LNCAP (cell line): ENCODE results near the gene DENND2D.

Experiments
- TF ChIP-seq, protein P1 (sequence below): fragments of 450-650 bp; IDR thresholded peaks from 2 replicates; pipeline ENCODE4 v1.5.1; 2017; ENCODE audit warnings: mild to moderate bottlenecking

Gene DENND2D

GRCh38 chr1:111203681-111204200 is 3.3 kb upstream of the DENND2D start:
- TF ChIP-seq, protein P1, sequence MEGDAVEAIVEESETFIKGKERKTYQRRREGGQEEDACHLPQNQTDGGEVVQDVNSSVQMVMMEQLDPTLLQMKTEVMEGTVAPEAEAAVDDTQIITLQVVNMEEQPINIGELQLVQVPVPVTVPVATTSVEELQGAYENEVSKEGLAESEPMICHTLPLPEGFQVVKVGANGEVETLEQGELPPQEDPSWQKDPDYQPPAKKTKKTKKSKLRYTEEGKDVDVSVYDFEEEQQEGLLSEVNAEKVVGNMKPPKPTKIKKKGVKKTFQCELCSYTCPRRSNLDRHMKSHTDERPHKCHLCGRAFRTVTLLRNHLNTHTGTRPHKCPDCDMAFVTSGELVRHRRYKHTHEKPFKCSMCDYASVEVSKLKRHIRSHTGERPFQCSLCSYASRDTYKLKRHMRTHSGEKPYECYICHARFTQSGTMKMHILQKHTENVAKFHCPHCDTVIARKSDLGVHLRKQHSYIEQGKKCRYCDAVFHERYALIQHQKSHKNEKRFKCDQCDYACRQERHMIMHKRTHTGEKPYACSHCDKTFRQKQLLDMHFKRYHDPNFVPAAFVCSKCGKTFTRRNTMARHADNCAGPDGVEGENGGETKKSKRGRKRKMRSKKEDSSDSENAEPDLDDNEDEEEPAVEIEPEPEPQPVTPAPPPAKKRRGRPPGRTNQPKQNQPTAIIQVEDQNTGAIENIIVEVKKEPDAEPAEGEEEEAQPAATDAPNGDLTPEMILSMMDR, result no peak

DNA sequence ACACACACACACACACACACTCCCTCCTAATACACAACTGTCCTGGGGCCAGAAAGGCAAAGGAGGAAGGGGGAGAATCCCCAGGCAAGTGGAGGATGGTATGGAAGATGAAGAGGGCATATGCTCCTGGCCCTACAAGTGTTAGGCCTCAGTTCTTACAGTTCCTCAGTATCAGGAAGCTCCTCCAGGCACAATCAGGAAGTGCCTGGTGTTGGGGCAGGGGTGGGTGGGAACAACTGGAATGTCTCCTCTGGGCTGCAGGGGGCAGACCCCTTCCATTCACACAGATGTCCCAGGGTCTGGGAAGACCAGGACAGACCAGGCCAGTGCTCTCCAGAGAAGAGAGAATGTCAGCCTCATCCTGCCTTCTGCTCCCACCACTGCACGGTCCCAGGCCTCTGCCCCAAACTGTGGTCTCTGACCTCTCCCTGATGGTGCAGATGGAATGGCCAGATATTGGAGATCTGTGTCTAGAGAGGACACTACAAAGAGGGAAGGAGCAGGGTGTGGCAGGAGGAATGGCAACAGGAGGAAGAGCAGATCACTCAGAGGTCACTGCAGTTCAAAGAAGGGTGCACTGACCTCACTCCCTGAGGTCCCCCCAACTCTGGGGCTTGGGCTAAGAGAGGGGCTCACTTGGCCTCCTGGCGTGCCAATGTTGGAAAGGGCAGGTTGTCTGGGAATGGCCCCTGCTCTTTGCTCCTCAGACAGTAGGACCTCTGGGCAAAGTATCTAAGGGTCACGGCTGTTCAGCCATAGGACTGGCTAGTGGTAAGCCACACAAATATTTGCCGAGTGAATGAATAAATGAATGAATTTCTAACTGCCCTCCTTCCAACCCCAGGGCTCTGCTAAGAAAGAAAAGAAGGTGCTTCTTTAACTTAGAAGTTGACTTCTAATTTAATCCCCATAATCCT is 2.5 kb upstream of the DENND2D start:
- TF ChIP-seq, protein P1, result no peak

DNA sequence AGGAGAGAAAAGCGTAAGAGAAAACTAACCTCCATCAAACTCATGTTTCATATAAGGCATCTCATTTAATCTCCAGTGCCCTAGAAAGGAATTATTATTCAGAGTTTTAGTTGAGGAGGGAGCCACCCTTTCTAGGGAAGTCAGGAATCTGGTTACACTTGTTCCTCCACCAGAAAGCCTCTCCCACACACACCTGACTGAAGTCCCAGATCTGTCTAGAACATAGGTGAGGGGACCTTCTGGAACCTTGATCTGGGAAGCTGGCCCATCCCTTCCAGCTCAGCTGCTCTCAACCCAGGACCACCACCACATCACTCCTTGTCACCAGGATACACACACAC is 1.9 kb upstream of the DENND2D start:
- TF ChIP-seq, protein P1, result no peak

DNA sequence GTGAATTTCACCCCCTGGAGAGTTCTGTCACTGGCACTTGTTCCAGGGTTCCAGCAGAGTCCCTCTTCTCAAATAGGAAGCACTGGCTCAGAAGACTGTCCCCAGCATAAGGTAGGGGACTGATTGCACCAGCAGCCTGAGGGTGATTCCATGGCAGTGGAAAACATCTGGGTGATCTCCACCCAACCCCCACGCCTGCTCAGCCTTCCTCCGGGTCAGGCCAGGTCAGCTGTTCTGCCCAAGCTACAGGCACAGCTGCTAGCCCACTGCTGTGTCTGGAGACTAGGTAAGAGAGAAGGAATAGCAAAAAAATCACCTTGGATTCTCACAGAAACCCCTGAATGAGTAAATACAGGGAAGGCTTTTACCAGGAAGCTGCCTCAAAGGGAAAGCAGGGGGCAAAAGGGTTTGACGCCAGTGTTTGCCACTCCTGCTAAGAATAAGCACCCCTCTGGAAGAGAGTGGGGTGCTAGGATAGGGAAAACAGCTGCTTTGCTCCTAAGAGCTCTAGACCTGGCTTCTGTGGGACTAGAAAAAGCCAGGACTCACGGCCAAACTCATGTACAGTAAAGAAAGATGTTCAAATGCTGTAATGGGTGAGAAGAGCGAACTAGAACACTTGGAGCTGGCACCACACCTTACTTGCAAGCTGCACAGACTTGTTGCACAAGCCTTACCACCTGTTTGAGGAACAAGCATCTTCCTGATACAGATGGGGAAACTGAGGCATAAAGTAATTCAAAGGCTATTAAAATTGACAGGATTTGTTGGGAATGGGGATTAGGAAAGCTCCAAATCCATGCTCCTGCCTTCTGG is 1.0 kb upstream of the DENND2D start:
- TF ChIP-seq, protein P1, result no peak

- TF ChIP-seq, protein P1, result no peak
Measured at GRCh38 chr1:111200802-111201161, 336 bp upstream of the DENND2D start.

DNA sequence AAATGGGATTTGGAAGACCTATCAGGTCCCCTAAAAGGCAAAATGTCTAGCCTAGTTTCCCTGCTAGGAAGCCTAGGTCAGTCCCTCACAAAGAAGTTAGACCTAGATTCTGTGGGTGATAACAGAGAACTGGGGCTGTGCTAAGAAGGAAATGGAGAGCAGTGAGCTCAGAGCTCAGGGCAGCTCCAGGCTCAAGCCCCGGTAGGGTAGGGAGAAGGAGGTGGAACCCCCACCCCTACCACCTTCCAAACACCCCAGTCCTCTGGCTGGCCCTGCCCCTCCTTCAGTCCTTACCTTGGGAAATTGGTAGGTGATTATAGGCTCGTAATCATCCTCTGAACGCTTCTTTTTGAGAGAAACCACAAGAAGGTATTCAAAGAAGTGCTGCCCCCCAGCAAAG is 1.1 kb downstream of the DENND2D start:
- TF ChIP-seq, protein P1, result no peak

DNA sequence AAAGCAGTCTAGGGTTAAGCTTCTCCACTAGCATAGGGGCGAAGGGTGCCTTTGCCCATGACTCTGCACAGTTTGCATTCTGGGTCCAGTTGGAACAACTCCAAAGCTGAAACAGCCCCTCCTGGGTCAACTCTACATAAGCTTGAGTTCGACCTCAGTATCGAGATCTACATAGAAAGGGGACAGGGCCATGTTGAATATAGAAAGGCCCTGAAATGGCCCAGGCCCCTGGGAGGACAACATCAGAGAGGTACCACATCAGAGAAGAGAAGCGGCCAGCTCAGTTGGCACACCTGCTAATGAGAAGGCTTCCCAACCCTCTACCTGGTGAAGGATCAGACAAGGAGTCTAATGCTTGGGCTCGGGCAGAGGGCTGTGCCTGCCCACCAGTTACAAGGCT is 1.6 kb downstream of the DENND2D start:
- TF ChIP-seq, protein P1, result no peak
